Osteocyte (in vitro differentiated cells): Measurements from ENCODE around the gene SETD1A. TPM values are rescaled to one million over a fixed set of nuclear protein-coding genes. Genes with fewer than 3 reads are reported as not detected.

Source experiments
- DNase-seq: peaks from one replicate; pipeline ENCODE4 v3.0.0; 2021; ENCODE audit warnings: mixed read lengths; ENCODE audit not compliant: unreplicated experiment; ENCODE audit errors: extremely low spot score
- H3K27ac Mint-ChIP-seq: one replicate; pipeline ENCODE4 v1.8.0; 2021; ENCODE audit warnings: mild to moderate bottlenecking, mixed read lengths; ENCODE audit not compliant: unreplicated experiment
- H3K27me3 Mint-ChIP-seq: one replicate; pipeline ENCODE4 v1.8.0; 2021; ENCODE audit warnings: mixed read lengths; ENCODE audit not compliant: unreplicated experiment
- H3K36me3 Mint-ChIP-seq: one replicate; pipeline ENCODE4 v1.8.0; 2021; ENCODE audit warnings: mixed read lengths; ENCODE audit not compliant: unreplicated experiment
- H3K4me1 Mint-ChIP-seq: one replicate; pipeline ENCODE4 v1.8.0; 2021; ENCODE audit warnings: mixed read lengths; ENCODE audit not compliant: unreplicated experiment
- H3K4me3 Mint-ChIP-seq: one replicate; pipeline ENCODE4 v1.8.0; 2021; ENCODE audit warnings: mild to moderate bottlenecking, moderate library complexity, mixed read lengths; ENCODE audit not compliant: unreplicated experiment
- H3K9me3 Mint-ChIP-seq: one replicate; pipeline ENCODE4 v1.8.0; 2021; ENCODE audit warnings: mixed read lengths; ENCODE audit not compliant: unreplicated experiment
- CTCF ChIP-seq: fragments of 200-600 bp; sonication (generic); IDR thresholded peaks from 2 replicates; pipeline ENCODE4 v1.5.0; 2021; ENCODE audit warnings: antibody characterized with exemption, mild to moderate bottlenecking, moderate library complexity
- total RNA-seq: library from RNA; stranded (reverse); gene quantifications from 2 replicates; pipeline ENCODE4 v1.2.1, GENCODE V29; 2021

The SETD1A gene
- total RNA-seq, 1 donor from 2014 or later: 20.1 TPM

GRCh38 chr16:30947859-30948666, 9.5 kb upstream of the SETD1A start:
- Mint-ChIP-seq H3K27ac (peak overlapping the region; percentile 97), H3K4me1 (peaks cover 27% of the 10 kb centered on the region), H3K27me3 (no peaks in the 10 kb centered on the region), H3K36me3 (peaks cover 14% of the 10 kb centered on the region), H3K4me3 (peak overlapping the region; percentile 86), H3K9me3 (no peaks in the 10 kb centered on the region)
- peak; percentile 98 for DNase-seq
- no peak for TF ChIP-seq CTCF

GRCh38 chr16:30948667-30949649, 8.6 kb upstream of the SETD1A start, which contains the start of gene ORAI3:
Gene ORAI3, plus strand, starts transcription at chr16:30949068. Its CDS starts 222 bp downstream, at chr16:30949290.
- no peaks in the 10 kb centered on the region for H3K27me3 Mint-ChIP-seq
- no peaks in the 10 kb centered on the region for H3K9me3 Mint-ChIP-seq
- no peak for TF ChIP-seq CTCF
- peaks cover 36% of the 10 kb centered on the region for H3K4me1 Mint-ChIP-seq
- peak within 1 kb of the TSS; percentile 86 for H3K4me3 Mint-ChIP-seq
- DNase-seq: no peak
- H3K27ac Mint-ChIP-seq: peak within 1 kb of the TSS; percentile 97
- H3K36me3 Mint-ChIP-seq: peaks cover 11% of the 10 kb centered on the region

GRCh38 chr16:30949650-30950515, 7.7 kb upstream of the SETD1A start:
- peaks cover 38% of the 10 kb centered on the region for H3K4me1 Mint-ChIP-seq
- peak overlapping the region; percentile 86 for H3K4me3 Mint-ChIP-seq
- peak overlapping the region; percentile 82 for H3K27ac Mint-ChIP-seq
- peaks cover 6% of the 10 kb centered on the region for H3K36me3 Mint-ChIP-seq
- no peaks in the 10 kb centered on the region for H3K9me3 Mint-ChIP-seq
- DNase-seq: no peak
- no peak for TF ChIP-seq CTCF
- no peaks in the 10 kb centered on the region for H3K27me3 Mint-ChIP-seq

- Mint-ChIP-seq H3K27me3 (no peaks in the 10 kb centered on the region), H3K27ac (peak overlapping the region; percentile 82), H3K4me3 (peak overlapping the region; percentile 86), H3K4me1 (peaks cover 38% of the 10 kb centered on the region), H3K36me3 (peaks cover 4% of the 10 kb centered on the region), H3K9me3 (no peaks in the 10 kb centered on the region)
- no peak for TF ChIP-seq CTCF
- no peak for DNase-seq
These were observed 7.0 kb upstream of the SETD1A start for GRCh38 chr16:30950516-30951065.
